HG03135 (cell line): ENCODE measurements around the gene NBPF9.
A peak's percentile ranks its signal among the peaks of the same experiment; 100 is the strongest.
"Not testable (repeated sequence)": the region's sequence is repeated elsewhere in the genome, so short reads cannot be mapped to it uniquely, and the experiment has no call there.

ENCODE experiments used
- ATAC-seq: cut with Tn5 transposase; IDR thresholded peaks from one replicate; pipeline ENCODE4 v1.9.1; 2021; ENCODE audit warnings: mild to moderate bottlenecking, moderate library complexity; ENCODE audit not compliant: unreplicated experiment

NBPF9 gene

GRCh38 chr1:149103109-149104081, at the start of gene NBPF9:
TSS of gene NBPF9 (minus strand) at chr1:149103551. CDS start at chr1:149082139, 21,412 bp downstream.
- peak; percentile 90 for ATAC-seq

GRCh38 chr1:149149909-149150308, 46.6 kb upstream of the NBPF9 start:
- ATAC-seq, result not testable (repeated sequence)

- ATAC-seq, result not testable (repeated sequence)
Observed at GRCh38 chr1:149137585-149137984, 34.2 kb upstream of the NBPF9 start.

GRCh38 chr1:149130938-149131337, 27.6 kb upstream of the NBPF9 start:
- ATAC-seq, result not testable (repeated sequence)

- not testable (repeated sequence) for ATAC-seq
Observed at GRCh38 chr1:149129245-149129644, 25.9 kb upstream of the NBPF9 start.

GRCh38 chr1:149126555-149127145, 23.3 kb upstream of the NBPF9 start:
- not testable (repeated sequence) for ATAC-seq

- ATAC-seq, result not testable (repeated sequence)
Observed at GRCh38 chr1:149123948-149124926, 20.9 kb upstream of the NBPF9 start.

- ATAC-seq, result not testable (repeated sequence)
Observed at GRCh38 chr1:149112828-149113227, 9.5 kb upstream of the NBPF9 start.

GRCh38 chr1:149110343-149110742, 7.0 kb upstream of the NBPF9 start:
- not testable (repeated sequence) for ATAC-seq

GRCh38 chr1:149102574-149102973, 777 bp downstream of the NBPF9 start:
- not testable (repeated sequence) for ATAC-seq

- not testable (repeated sequence) for ATAC-seq
Observed at GRCh38 chr1:149098276-149098675, 5.1 kb downstream of the NBPF9 start.

- ATAC-seq, result not testable (repeated sequence)
Observed at GRCh38 chr1:149093155-149093554, 10.2 kb downstream of the NBPF9 start.

- ATAC-seq, result not testable (repeated sequence)
Observed at GRCh38 chr1:149075505-149076127, 27.7 kb downstream of the NBPF9 start.

- not testable (repeated sequence) for ATAC-seq
Observed at GRCh38 chr1:149064611-149065010, 38.7 kb downstream of the NBPF9 start.

GRCh38 chr1:149043056-149043455, 60.3 kb downstream of the NBPF9 start:
- not testable (repeated sequence) for ATAC-seq

- ATAC-seq, result not testable (repeated sequence)
Observed at GRCh38 chr1:149033916-149034315, 69.4 kb downstream of the NBPF9 start.

- ATAC-seq, result not testable (repeated sequence)
Observed at GRCh38 chr1:149024327-149024726, 79.0 kb downstream of the NBPF9 start.

- not testable (repeated sequence) for ATAC-seq
Observed at GRCh38 chr1:149018577-149018976, 84.8 kb downstream of the NBPF9 start.

- not testable (repeated sequence) for ATAC-seq
Observed at GRCh38 chr1:149016626-149017025, 86.7 kb downstream of the NBPF9 start.

GRCh38 chr1:149015522-149015921, 87.8 kb downstream of the NBPF9 start:
- ATAC-seq, result not testable (repeated sequence)
